ENCODE measurements around the gene ZFP90. TPM values are rescaled to one million over a fixed set of nuclear protein-coding genes. Genes with fewer than 3 reads are reported as not detected.

ZFP90 gene
- total RNA-seq, 1 experiment from 2014 or later = 14.5 TPM

DNA sequence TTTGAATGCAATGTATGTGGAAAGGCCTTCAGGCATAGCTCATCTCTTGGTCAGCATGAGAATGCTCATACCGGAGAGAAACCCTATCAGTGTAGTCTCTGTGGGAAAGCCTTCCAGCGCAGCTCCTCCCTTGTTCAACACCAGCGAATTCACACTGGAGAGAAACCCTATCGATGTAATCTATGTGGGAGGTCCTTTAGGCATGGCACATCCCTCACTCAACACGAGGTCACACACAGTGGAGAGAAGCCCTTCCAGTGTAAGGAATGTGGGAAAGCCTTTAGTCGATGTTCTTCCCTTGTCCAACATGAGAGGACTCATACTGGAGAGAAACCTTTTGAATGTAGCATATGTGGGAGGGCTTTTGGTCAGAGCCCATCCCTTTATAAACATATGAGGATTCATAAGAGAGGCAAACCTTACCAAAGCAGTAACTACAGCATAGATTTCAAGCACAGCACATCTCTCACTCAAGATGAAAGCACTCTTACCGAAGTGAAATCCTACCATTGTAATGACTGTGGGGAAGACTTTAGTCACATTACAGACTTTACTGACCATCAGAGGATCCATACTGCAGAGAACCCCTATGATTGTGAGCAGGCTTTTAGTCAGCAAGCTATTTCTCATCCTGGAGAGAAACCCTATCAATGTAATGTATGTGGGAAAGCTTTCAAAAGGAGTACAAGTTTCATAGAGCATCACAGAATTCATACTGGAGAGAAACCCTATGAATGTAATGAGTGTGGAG is 24.7 kb downstream of the ZFP90 start:
- peaks cover 89% of the 10 kb centered on the region for H3K9me3 ChIP-seq (ENCODE audit: insufficient read depth, low read depth)
- ChIA-PET POLR2A (ENCODE audit: unreplicated experiment) (no interaction called here), CTCF (no interaction called here)
- H3F3A ChIP-seq (ENCODE audit: insufficient read depth, low read depth) = peaks cover 14% of the 10 kb centered on the region
- H3K79me2 ChIP-seq (ENCODE audit: low read depth) = no peaks in the 10 kb centered on the region
- intact Hi-C loops (cut with micrococcal nuclease; ENCODE audit: unreplicated experiment) = no loop called here
- DNase-seq = no peak
- no peak overlapping the region for H3K27ac ChIP-seq
- no peak overlapping the region for H2AFZ ChIP-seq
- H3K9me2 ChIP-seq (ENCODE audit: insufficient read depth) = no peaks in the 10 kb centered on the region
- BruUV-seq (replicated peaks) = no TSS peak
- no peak for TF ChIP-seq CTCF (conservative IDR thresholded peaks at IDR 0.05)
- no peak for TF ChIP-seq EZH2 (IDR thresholded peaks at IDR 0.05; ENCODE audit: low read depth)
- no peak overlapping the region for H3K4me2 ChIP-seq
- no peak overlapping the region for H3K4me3 ChIP-seq
- no peaks in the 10 kb centered on the region for H4K20me1 ChIP-seq (ENCODE audit: insufficient read depth)
- H3K4me1 ChIP-seq (replicated peaks; ENCODE audit: insufficient read depth) = no peaks in the 10 kb centered on the region
- H3K27me3 ChIP-seq (ENCODE audit: insufficient read depth, low read depth) = no peaks in the 10 kb centered on the region
- H3K36me3 ChIP-seq (ENCODE audit: low read depth) = peaks cover 17% of the 10 kb centered on the region; the same call in 1 of the 2 replicates

DNA sequence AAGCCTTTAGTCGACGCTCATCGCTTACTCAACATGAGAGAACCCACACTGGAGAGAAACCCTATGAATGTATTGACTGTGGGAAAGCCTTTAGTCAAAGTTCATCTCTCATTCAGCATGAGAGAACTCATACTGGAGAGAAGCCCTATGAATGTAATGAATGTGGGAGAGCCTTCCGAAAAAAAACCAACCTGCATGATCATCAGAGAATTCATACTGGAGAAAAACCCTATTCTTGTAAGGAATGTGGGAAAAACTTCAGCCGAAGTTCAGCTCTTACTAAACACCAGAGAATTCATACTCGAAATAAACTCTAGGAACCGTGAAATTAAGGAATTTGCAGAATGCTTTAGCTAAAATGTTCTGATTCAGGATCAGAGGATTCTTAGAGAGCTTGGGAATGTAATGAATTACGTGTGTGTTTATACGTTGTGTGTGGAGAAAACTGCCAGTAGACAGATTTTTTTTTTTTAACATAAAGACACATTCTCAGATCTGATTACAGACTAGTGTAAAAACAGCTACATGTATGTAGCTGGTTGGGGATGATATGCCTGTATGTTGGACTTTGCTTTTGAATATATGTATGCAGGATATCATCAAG is 25.4 kb downstream of the ZFP90 start:
- Histone ChIP-seq H2AFZ (no peak overlapping the region), H3K27me3 (ENCODE audit: insufficient read depth, low read depth) (no peaks in the 10 kb centered on the region), H3K36me3 (ENCODE audit: low read depth) (peaks cover 17% of the 10 kb centered on the region; the same call in 1 of the 2 replicates), H3K27ac (no peak overlapping the region), H3F3A (ENCODE audit: insufficient read depth, low read depth) (peaks cover 14% of the 10 kb centered on the region), H3K4me3 (no peak overlapping the region), H3K79me2 (ENCODE audit: low read depth) (no peaks in the 10 kb centered on the region), H3K4me1 (replicated peaks; ENCODE audit: insufficient read depth) (no peaks in the 10 kb centered on the region), H3K9me2 (ENCODE audit: insufficient read depth) (no peaks in the 10 kb centered on the region), H3K9me3 (ENCODE audit: insufficient read depth, low read depth) (peaks cover 91% of the 10 kb centered on the region), H4K20me1 (ENCODE audit: insufficient read depth) (no peaks in the 10 kb centered on the region), H3K4me2 (no peak overlapping the region)
- BruUV-seq (replicated peaks) = no TSS peak
- intact Hi-C loops (cut with micrococcal nuclease; ENCODE audit: unreplicated experiment) = no loop called here
- DNase-seq = no peak
- POLR2A ChIA-PET (ENCODE audit: unreplicated experiment) = interaction anchor here (0.7 kb wide), 1 partner anchor 841 kb away, joined by 5 read pairs; no protein-coding TSS in a partner anchor
- CTCF ChIA-PET = no interaction called here
- TF ChIP-seq EZH2 (IDR thresholded peaks at IDR 0.05; ENCODE audit: low read depth) (no peak), CTCF (conservative IDR thresholded peaks at IDR 0.05) (no peak)

GRCh38 chr16:68574479-68574878 is 35.4 kb downstream of the ZFP90 start:
- Histone ChIP-seq H3K27me3 (ENCODE audit: insufficient read depth, low read depth) (no peaks in the 10 kb centered on the region), H3K4me3 (no peak overlapping the region), H4K20me1 (ENCODE audit: insufficient read depth) (no peaks in the 10 kb centered on the region), H3K4me1 (replicated peaks; ENCODE audit: insufficient read depth) (no peaks in the 10 kb centered on the region), H3K9me2 (ENCODE audit: insufficient read depth) (no peaks in the 10 kb centered on the region), H3K9me3 (ENCODE audit: insufficient read depth, low read depth) (peaks cover 33% of the 10 kb centered on the region), H3F3A (ENCODE audit: insufficient read depth, low read depth) (no peaks in the 10 kb centered on the region), H3K27ac (no peak overlapping the region), H3K36me3 (ENCODE audit: low read depth) (no peaks in the 10 kb centered on the region; the same call in 1 of the 2 replicates), H2AFZ (no peak overlapping the region), H3K4me2 (no peak overlapping the region), H3K79me2 (ENCODE audit: low read depth) (no peaks in the 10 kb centered on the region)
- TF ChIP-seq CTCF (conservative IDR thresholded peaks at IDR 0.05) (no peak), EZH2 (IDR thresholded peaks at IDR 0.05; ENCODE audit: low read depth) (no peak)
- no TSS peak for BruUV-seq (replicated peaks)
- POLR2A ChIA-PET (ENCODE audit: unreplicated experiment) = no interaction called here
- intact Hi-C loops (cut with micrococcal nuclease; ENCODE audit: unreplicated experiment) = no loop called here
- DNase-seq = no peak
- CTCF ChIA-PET = interaction anchor here (0.7 kb wide), 1 partner anchor 242 kb away, joined by 6 read pairs; no protein-coding TSS in a partner anchor

All from PC-9 (cell line).